Stimulated activated memory B cell treated with anti-CD40 and anti-IgM and Interleukin-4, amounts not matched to agents 10 μg/mL and 1 μg/mL and 100 μg/mL, for 72 hours (primary cell): Measurements from ENCODE around the gene ADGRA1.

ENCODE experiments used
- ATAC-seq: fragments of 150-1000 bp; cut with Tn5 transposase; 2 replicates; pipeline ENCODE4 v1.10.0; 2021
- H3K27ac Mint-ChIP-seq: one replicate; pipeline ENCODE4 v1.8.0; 2022; ENCODE audit warnings: mild to moderate bottlenecking, mixed read lengths
- H3K27me3 Mint-ChIP-seq: one replicate; pipeline ENCODE4 v1.8.0; 2022; ENCODE audit warnings: mixed read lengths
- H3K36me3 Mint-ChIP-seq: one replicate; pipeline ENCODE4 v1.8.0; 2022; ENCODE audit warnings: mixed read lengths
- H3K4me1 Mint-ChIP-seq: one replicate; pipeline ENCODE4 v1.8.0; 2022; ENCODE audit warnings: mixed read lengths
- H3K4me3 Mint-ChIP-seq: one replicate; pipeline ENCODE4 v1.8.0; 2022; ENCODE audit warnings: mild to moderate bottlenecking, moderate library complexity, mixed read lengths
- H3K9me3 Mint-ChIP-seq: one replicate; pipeline ENCODE4 v1.8.0; 2022; ENCODE audit warnings: mixed read lengths

Gene ADGRA1

GRCh38 chr10:133159611-133159949, 71.9 kb downstream of the ADGRA1 start:
- no peaks in the 10 kb centered on the region for H3K36me3 Mint-ChIP-seq
- peaks cover 32% of the 10 kb centered on the region for H3K27me3 Mint-ChIP-seq
- H3K9me3 Mint-ChIP-seq = no peaks in the 10 kb centered on the region
- no peak overlapping the region for H3K27ac Mint-ChIP-seq
- H3K4me1 Mint-ChIP-seq = no peaks in the 10 kb centered on the region
- H3K4me3 Mint-ChIP-seq = peak overlapping the region; percentile 10
- peak; percentile 3 for ATAC-seq

DNA sequence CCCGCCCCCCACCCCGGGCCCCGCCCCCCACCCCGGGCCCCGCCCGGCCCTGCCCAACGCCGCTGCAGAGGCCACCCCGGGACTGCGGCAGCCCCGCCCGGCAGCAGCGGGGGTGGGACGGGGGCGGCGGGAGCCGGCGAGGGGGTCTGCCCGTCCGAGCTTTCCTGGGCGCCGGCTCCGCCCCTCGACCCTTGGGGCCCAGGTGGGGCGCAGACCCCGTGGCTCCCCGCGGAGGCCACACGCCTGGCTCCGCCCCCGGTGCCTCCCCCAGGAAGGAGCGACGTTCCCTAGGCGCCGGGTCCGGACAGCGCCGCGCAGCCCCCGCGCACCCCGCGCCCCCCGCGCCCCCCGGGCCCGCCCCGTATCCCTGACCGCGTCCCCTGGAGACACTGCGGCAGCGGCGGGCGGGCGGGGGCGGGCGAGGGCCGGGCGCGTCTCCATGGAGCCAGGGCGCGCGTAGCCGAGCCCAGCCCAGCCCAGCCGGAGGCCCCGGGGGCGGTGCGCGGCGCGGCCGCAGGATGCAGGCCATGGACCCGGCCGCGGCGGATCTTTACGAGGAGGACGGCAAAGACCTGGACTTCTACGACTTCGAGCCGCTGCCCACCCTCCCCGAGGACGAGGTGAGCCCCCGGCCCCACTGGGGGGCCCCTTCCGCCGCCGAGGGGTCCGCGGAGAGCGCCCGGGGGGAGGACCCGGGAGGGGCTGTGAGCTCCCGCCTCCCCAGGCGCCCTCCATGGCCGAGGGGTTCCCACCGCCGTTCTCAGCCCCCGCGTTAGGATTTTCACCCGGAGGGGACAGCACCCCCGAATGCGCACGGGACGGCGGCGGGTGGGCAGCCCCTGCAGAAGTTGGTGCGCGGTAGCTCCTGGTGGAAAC, 72.5 kb downstream of the ADGRA1 start, which contains the start of gene KNDC1:
Gene KNDC1, plus strand, starts transcription at position 270 of the 876 bp plus-strand sequence. Its CDS starts 249 bp downstream, at position 519.
- Mint-ChIP-seq H3K36me3 (no peaks in the 10 kb centered on the region), H3K9me3 (no peaks in the 10 kb centered on the region), H3K27ac (no peak within 1 kb of the TSS), H3K4me1 (no peaks in the 10 kb centered on the region), H3K27me3 (peaks cover 32% of the 10 kb centered on the region), H3K4me3 (peak within 1 kb of the TSS; percentile 35)
- peak; percentile 59 for ATAC-seq

GRCh38 chr10:133160826-133161471, 73.2 kb downstream of the ADGRA1 start:
- H3K9me3 Mint-ChIP-seq = no peaks in the 10 kb centered on the region
- ATAC-seq = no peak
- no peaks in the 10 kb centered on the region for H3K36me3 Mint-ChIP-seq
- H3K27ac Mint-ChIP-seq = no peak overlapping the region
- no peaks in the 10 kb centered on the region for H3K4me1 Mint-ChIP-seq
- H3K4me3 Mint-ChIP-seq = peak overlapping the region; percentile 35
- H3K27me3 Mint-ChIP-seq = peaks cover 38% of the 10 kb centered on the region

- ATAC-seq = no peak
- no peak overlapping the region for H3K27ac Mint-ChIP-seq
- no peak overlapping the region for H3K4me3 Mint-ChIP-seq
- peaks cover 3% of the 10 kb centered on the region for H3K9me3 Mint-ChIP-seq
- H3K4me1 Mint-ChIP-seq = no peaks in the 10 kb centered on the region
- H3K27me3 Mint-ChIP-seq = peaks cover 44% of the 10 kb centered on the region
- H3K36me3 Mint-ChIP-seq = no peaks in the 10 kb centered on the region
Measured at GRCh38 chr10:133161486-133162109, 73.9 kb downstream of the ADGRA1 start.

GRCh38 chr10:133162178-133162909, 74.6 kb downstream of the ADGRA1 start:
- Mint-ChIP-seq H3K27me3 (peaks cover 47% of the 10 kb centered on the region), H3K4me3 (no peak overlapping the region), H3K4me1 (no peaks in the 10 kb centered on the region), H3K36me3 (no peaks in the 10 kb centered on the region), H3K9me3 (peaks cover 3% of the 10 kb centered on the region), H3K27ac (no peak overlapping the region)
- ATAC-seq = no peak

DNA sequence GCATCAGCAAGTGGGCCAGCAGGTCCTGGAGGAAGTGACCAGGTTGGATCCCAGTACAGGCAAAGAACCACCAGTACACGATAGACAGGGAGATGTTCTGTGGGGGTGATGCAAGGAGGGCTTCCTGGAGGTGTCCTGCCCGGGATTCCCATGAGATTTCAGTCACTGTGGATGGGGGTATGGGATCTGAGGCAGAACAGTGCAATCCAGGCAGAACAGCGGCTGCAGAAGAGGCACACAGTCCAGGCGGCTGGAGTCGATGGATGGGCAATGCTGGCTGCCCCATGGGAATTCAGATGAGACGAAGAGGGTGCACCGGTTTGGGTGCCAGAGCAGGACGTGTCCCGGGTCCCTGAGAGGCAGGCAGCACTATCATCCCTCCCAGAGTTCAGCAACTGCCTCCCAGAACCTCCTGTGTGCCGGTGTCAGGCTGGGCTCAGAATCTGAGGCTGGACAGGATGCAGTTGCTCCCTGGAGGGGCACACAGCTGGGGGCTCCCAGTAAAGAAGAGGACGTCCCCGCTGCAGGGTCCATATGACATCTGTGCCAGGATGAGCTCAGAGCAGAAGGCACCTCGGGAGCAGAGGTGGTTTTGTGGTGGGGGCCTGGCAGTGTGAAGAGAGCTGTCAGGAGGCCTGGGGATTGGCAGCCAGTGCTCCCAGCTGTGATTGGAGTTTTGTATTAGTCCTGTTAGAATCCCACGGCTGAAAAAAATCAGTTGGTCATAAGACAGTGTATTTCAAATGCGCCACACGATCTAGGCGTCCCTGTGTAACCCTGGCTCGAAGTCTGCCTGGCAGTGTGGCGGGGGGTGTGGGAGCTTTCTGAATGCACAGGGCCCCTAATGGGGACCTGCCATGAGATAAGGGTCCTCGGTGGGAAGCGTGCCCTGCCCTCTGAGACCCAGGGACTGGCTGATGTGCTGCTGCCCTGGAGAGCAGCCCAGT, 75.5 kb downstream of the ADGRA1 start:
- no peak for ATAC-seq
- Mint-ChIP-seq H3K4me1 (no peaks in the 10 kb centered on the region), H3K27ac (no peak overlapping the region), H3K9me3 (peaks cover 3% of the 10 kb centered on the region), H3K27me3 (peaks cover 47% of the 10 kb centered on the region), H3K36me3 (no peaks in the 10 kb centered on the region), H3K4me3 (no peak overlapping the region)

DNA sequence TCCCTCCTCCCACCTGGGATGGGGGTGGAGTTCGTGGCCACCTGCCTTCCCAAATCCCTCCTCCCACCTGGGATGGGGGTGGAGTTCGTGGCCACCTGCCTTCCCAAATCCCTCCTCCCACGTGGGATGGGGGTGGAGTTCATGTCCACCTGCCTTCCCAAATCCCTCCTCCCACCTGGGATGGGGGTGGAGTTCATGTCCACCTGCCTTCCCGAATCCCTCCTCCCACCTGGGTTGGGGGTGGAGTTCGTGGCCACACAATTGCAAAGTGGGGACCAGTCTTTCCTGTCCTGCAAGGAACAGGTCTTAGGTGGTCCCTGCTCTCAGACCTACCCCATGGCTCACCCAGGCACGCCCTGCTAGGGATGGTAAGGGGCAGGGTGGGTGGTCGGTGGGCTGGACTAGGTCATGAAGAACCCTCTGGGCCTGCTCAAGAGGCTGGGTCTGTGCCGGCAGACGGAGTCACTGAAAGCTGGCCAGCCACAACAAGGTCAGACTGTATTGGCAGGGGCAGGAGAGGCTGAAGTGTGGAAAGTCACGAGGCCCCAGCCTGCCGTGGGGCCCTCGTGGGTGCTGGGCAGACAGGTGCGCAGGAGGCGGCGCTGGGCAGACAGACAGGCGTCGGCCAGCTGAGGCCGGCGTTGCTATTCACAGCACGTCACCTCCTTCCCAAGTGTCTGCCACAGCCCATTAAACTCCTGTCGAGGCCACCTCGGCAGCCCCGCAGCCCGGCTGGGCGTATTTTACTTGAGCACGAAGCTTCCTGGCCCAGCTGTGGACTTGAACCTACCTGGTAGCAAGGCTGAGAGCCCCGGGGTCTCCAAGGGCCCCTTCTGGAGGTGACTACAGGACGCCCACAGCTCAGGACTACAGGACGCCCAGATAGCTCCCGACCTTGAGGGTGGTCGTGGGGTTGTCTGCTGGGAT, 76.4 kb downstream of the ADGRA1 start:
- no peak overlapping the region for H3K27ac Mint-ChIP-seq
- peaks cover 47% of the 10 kb centered on the region for H3K27me3 Mint-ChIP-seq
- no peaks in the 10 kb centered on the region for H3K36me3 Mint-ChIP-seq
- H3K4me1 Mint-ChIP-seq = no peaks in the 10 kb centered on the region
- no peak overlapping the region for H3K4me3 Mint-ChIP-seq
- ATAC-seq = no peak
- H3K9me3 Mint-ChIP-seq = peaks cover 3% of the 10 kb centered on the region

GRCh38 chr10:133164816-133165555, 77.3 kb downstream of the ADGRA1 start:
- H3K4me3 Mint-ChIP-seq = no peak overlapping the region
- no peak overlapping the region for H3K27ac Mint-ChIP-seq
- H3K4me1 Mint-ChIP-seq = no peaks in the 10 kb centered on the region
- H3K9me3 Mint-ChIP-seq = peaks cover 3% of the 10 kb centered on the region
- peaks cover 47% of the 10 kb centered on the region for H3K27me3 Mint-ChIP-seq
- ATAC-seq = no peak
- H3K36me3 Mint-ChIP-seq = no peaks in the 10 kb centered on the region

- no peak for ATAC-seq
- Mint-ChIP-seq H3K36me3 (no peaks in the 10 kb centered on the region), H3K27ac (no peak overlapping the region), H3K9me3 (peaks cover 3% of the 10 kb centered on the region), H3K4me3 (no peak overlapping the region), H3K4me1 (no peaks in the 10 kb centered on the region), H3K27me3 (peaks cover 46% of the 10 kb centered on the region)
Measured at GRCh38 chr10:133165556-133166503, 78.1 kb downstream of the ADGRA1 start.

DNA sequence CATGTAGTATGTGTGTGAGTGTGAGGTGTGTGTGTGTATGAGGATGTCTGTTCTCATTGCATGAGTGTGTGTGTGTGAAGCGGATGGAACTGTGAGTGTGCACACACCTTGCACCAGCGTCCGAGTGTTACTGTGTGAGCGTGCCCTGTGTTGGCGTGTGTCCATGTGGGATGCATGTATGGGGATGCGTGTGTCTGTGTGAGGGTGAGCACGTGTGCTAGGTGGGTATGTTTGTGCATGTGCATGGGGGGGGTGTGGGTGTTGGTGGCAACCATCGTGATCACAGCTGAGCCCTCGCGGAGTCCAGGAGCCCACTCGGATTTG, 78.7 kb downstream of the ADGRA1 start:
- H3K4me1 Mint-ChIP-seq = no peaks in the 10 kb centered on the region
- peaks cover 3% of the 10 kb centered on the region for H3K9me3 Mint-ChIP-seq
- H3K27ac Mint-ChIP-seq = no peak overlapping the region
- no peaks in the 10 kb centered on the region for H3K36me3 Mint-ChIP-seq
- H3K4me3 Mint-ChIP-seq = no peak overlapping the region
- no peak for ATAC-seq
- peaks cover 40% of the 10 kb centered on the region for H3K27me3 Mint-ChIP-seq

DNA sequence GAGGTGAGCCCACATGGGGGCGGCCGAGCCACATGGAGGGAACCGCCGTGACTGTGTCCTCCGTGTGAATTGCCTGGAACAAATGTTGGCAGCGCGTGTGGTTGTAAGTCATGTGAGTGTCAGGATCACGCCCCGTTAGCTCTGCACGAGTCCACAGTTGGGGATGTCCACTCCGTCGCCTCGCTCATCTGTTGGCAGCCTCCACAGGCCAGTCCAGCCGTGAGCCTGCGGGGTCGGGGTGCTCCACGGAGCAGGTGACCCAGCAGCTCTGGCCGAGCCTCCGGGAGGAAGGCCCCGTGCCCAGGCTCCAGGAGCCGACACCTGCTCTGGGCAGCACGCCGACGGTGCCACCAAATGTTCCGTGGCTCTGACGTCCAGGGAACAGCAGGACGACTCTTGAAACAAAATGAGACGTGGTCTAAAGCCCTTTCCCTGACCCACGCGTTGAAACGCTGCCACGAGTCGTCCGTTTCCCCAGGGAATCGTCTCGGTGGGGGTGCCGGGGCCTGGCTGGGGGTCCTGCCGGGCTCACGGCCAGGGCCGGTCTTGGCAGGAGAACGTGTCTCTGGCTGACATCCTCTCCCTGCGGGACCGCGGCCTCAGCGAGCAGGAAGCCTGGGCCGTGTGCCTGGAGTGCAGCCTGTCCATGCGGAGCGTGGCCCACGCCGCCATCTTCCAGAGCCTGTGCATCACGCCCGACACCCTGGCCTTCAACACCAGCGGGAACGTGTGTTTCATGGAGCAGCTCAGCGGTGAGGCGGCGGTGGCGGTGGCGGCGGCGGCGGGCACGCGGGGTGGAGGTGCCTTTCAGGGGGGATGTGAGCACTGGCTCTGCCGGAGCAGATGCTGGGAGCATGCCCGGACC, 79.3 kb downstream of the ADGRA1 start:
- peaks cover 3% of the 10 kb centered on the region for H3K9me3 Mint-ChIP-seq
- H3K4me1 Mint-ChIP-seq = no peaks in the 10 kb centered on the region
- ATAC-seq = no peak
- H3K36me3 Mint-ChIP-seq = no peaks in the 10 kb centered on the region
- peaks cover 42% of the 10 kb centered on the region for H3K27me3 Mint-ChIP-seq
- no peak overlapping the region for H3K4me3 Mint-ChIP-seq
- H3K27ac Mint-ChIP-seq = no peak overlapping the region
